ENCODE measurements around the gene GIMAP7.

Gene GIMAP7

GRCh38 chr7:150514748-150515222 is at the start of gene GIMAP7:
TSS of gene GIMAP7 (plus strand) at chr7:150514872. CDS start at chr7:150519975, 5,103 bp downstream.
- Histone ChIP-seq H3K27me3 (ENCODE audit: insufficient read depth, low read depth, severe bottlenecking) (peaks cover 2% of the 10 kb centered on the region), H3K27ac (no peak within 1 kb of the TSS)
- no peak for DNase-seq

GRCh38 chr7:150464962-150465361 is 49.7 kb upstream of the GIMAP7 start:
- Histone ChIP-seq H3K27ac (no peak overlapping the region), H3K27me3 (ENCODE audit: insufficient read depth, low read depth, severe bottlenecking) (no peaks in the 10 kb centered on the region), H3K9me3 (ENCODE audit: severe bottlenecking) (peaks cover 7% of the 10 kb centered on the region), H3K4me3 (ENCODE audit: low read depth, low read length) (no peak overlapping the region), H3K36me3 (no peaks in the 10 kb centered on the region)
- TF ChIP-seq CTCF (IDR thresholded peaks at IDR 0.05; ENCODE audit: low read depth, low read length) = no peak
- DNase-seq = no peak

More at GRCh38 chr7:150514748-150515222, at the start of gene GIMAP7:
- Histone ChIP-seq H3K4me3 (ENCODE audit: low read depth, low read length) (no peak within 1 kb of the TSS), H3K9me3 (ENCODE audit: severe bottlenecking) (peaks cover 5% of the 10 kb centered on the region), H3K36me3 (no peaks in the 10 kb centered on the region)
- TF ChIP-seq CTCF (IDR thresholded peaks at IDR 0.05; ENCODE audit: low read depth, low read length) = no peak

- no peaks in the 10 kb centered on the region for H3K27me3 ChIP-seq (ENCODE audit: insufficient read depth, low read depth, severe bottlenecking)
- no peak for DNase-seq
- peaks cover 6% of the 10 kb centered on the region for H3K9me3 ChIP-seq (ENCODE audit: severe bottlenecking)
- no peak overlapping the region for H3K4me3 ChIP-seq (ENCODE audit: low read depth, low read length)
- H3K36me3 ChIP-seq = no peaks in the 10 kb centered on the region
- TF ChIP-seq CTCF (IDR thresholded peaks at IDR 0.05; ENCODE audit: low read depth, low read length) = no peak
- H3K27ac ChIP-seq = no peak overlapping the region
Observed at GRCh38 chr7:150465414-150465813, 49.3 kb upstream of the GIMAP7 start.

GRCh38 chr7:150466477-150466876 is 48.2 kb upstream of the GIMAP7 start:
- no peak for DNase-seq
- Histone ChIP-seq H3K4me3 (ENCODE audit: low read depth, low read length) (no peak overlapping the region), H3K27me3 (ENCODE audit: insufficient read depth, low read depth, severe bottlenecking) (no peaks in the 10 kb centered on the region), H3K36me3 (no peaks in the 10 kb centered on the region), H3K9me3 (ENCODE audit: severe bottlenecking) (peaks cover 4% of the 10 kb centered on the region), H3K27ac (no peak overlapping the region)
- TF ChIP-seq CTCF (IDR thresholded peaks at IDR 0.05; ENCODE audit: low read depth, low read length) = no peak

- no peak overlapping the region for H3K27ac ChIP-seq
- no peak for DNase-seq
- no peaks in the 10 kb centered on the region for H3K9me3 ChIP-seq (ENCODE audit: severe bottlenecking)
- H3K27me3 ChIP-seq (ENCODE audit: insufficient read depth, low read depth, severe bottlenecking) = no peaks in the 10 kb centered on the region
- no peaks in the 10 kb centered on the region for H3K36me3 ChIP-seq
- no peak overlapping the region for H3K4me3 ChIP-seq (ENCODE audit: low read depth, low read length)
- no peak for TF ChIP-seq CTCF (IDR thresholded peaks at IDR 0.05; ENCODE audit: low read depth, low read length)
Observed at GRCh38 chr7:150468241-150468640, 46.4 kb upstream of the GIMAP7 start.

- DNase-seq = no peak
- Histone ChIP-seq H3K27ac (no peak overlapping the region), H3K4me3 (ENCODE audit: low read depth, low read length) (no peak overlapping the region), H3K9me3 (ENCODE audit: severe bottlenecking) (no peaks in the 10 kb centered on the region), H3K36me3 (no peaks in the 10 kb centered on the region), H3K27me3 (ENCODE audit: insufficient read depth, low read depth, severe bottlenecking) (no peaks in the 10 kb centered on the region)
- no peak for TF ChIP-seq CTCF (IDR thresholded peaks at IDR 0.05; ENCODE audit: low read depth, low read length)
Observed at GRCh38 chr7:150471886-150472285, 42.8 kb upstream of the GIMAP7 start.
